ENCODE results near the gene GPR3.
A peak's percentile ranks its signal among the peaks of the same experiment; 100 is the strongest.
"Not testable (repeated sequence)": the region's sequence is repeated elsewhere in the genome, so short reads cannot be mapped to it uniquely, and the experiment has no call there.

Gene GPR3

DNA sequence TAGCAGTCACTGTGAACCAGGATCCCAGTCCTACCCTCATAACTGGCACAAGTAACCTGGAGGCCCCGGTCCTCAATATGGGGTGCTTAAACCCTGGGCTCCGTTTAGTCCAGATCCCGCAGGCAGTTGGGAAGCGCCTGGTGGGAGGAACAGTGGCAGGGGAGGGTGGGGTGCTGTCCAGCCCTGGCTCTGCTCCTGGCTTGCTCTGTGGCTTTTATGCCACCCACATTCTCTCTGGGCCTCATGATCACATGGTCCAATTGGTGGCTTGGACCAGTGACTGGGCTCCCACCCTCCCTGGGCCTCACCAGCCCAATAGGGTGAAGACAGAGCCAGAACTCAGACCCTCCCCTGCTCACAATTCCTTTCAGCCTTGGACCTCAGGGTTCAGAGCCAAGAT lies 12.2 kb upstream of the GPR3 start:
- DNase-seq = no peak

DNA sequence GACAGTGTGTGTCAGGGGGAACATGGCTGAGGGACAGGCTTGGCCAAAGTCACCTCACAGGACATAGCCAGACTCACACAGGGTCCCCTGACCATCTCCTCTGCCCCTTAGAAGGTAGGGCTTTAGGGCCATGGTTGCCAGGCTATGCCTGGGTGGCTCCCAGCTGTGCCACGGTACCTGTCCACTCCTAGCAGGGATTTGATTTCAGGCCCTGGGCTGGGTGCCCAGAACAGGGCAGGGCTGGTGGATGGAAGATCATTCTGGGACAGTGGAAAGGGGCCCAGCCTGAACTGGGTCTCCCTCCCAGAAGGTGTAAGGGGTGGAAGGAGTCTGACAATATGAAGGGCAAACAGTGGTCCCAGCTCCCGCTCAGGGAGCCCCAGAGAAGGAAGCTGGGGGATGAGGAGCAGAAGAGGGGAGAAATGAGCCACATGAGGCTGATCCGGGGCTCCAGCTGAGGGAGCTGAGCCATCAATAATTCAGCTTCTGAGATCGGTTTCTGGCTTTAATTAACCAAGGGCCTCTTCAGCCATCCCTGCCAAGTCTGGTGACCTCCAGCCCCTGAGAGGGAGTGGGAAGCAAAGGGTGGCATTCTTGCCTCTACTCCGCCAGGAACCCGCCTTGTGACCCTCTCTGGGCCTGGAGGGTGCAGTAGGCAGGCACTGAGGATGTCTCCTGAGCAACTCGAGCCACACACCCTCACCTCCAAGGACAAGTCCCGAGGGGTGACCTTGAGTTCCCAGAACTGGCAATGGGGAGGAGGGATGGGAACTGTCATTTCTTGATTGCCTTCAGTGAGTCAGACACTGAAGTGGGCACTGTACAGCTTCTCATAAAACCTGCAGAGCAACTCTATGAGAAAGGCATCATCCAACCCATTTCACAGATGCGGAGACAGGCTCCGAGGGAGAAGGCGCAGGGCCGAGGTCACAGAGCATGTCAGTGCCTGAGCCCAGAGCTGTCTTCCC lies 11.4 kb upstream of the GPR3 start:
- DNase-seq = no peak

DNA sequence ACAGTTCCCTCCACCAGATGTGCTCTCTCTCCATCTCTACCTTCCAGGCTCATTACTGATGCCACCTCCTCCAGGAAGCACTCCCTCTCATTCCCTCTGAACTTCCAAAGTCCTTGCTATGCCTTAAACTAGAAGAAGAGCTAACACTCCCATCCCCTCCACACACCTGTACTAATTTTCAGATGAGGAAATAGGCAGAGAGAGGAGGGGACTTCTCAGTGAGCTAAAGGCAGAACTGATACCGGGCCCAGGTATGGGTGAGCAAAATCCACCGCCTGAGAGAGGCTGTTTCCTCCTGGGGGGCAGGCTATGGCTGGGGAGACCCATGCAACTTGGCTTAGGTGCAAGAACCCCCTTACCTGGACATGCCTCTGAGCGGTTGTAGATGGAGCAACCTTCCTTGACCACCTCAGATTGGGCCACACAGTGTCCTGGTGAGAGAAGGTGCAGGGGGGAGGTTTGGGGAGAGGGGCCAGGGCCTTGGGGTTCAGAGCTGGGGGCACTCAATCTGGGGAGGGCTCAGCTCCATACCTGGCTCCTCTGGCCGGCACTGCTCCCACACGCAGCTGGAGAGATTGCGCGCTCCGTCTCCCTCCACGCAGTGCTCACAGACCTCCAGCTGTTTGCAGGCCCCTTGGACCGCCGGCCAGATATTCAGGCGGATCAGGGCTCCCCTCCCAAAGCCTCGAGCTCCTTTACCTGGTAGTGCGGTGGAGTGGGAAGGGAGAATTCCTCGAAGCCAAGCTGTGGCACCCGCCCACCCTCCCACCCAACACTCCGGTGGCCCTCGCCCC lies 10.3 kb upstream of the GPR3 start:
- no peak for DNase-seq

DNA sequence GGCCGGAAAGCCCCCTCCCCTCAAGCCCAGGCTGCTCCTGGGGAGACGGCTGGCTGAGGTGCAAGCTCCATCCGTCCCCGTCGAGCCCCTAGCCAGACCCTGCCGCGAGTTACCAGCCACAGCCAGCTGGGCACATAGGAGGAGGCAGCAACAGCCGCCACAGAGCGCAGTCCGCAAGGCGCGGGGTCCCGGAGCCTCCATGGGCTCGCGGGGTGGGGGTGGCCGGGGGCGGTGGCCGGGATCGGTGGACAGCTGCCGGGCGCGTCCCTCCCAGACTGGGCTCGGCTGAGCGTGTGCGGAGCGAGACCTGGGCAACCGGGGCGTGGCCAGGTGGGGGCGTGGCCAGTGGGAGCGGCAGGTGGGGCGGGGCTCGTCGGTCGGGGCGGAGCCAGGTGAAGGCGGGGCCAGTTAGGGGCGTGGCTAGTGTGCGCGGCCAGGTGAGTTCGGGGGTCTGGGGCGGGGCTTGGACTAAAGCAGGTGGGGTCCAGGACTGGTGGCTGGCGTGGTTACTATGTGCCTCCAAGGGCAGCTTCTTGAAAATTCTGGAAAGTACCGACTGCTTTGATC lies 9.3 kb upstream of the GPR3 start, which contains the start of gene CD164L2:
Gene CD164L2 (minus strand): TSS at position 295 of the 567 bp plus-strand sequence. CDS start 94 bp downstream, at position 201.
- no peak for DNase-seq

DNA sequence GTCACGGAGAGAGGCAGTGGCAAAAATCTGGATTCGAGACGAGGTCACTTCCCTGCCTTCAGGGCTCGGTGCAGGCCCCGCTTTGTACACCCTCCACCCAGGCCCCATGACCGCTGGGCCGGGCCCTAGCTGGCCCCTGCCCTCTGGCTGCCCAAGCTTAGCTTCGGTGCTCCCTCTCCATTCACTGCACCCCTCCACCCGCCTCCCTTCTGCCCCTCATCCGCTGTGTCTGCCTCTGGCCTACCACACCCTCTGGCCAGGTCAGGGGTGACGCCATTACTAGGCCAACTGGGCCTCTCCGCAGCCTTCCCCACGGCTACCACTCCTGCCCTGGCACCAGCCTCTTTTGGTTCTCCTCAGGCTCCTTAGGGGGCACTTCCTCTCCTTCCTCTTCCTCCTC lies 8.8 kb upstream of the GPR3 start:
- no peak for DNase-seq

DNA sequence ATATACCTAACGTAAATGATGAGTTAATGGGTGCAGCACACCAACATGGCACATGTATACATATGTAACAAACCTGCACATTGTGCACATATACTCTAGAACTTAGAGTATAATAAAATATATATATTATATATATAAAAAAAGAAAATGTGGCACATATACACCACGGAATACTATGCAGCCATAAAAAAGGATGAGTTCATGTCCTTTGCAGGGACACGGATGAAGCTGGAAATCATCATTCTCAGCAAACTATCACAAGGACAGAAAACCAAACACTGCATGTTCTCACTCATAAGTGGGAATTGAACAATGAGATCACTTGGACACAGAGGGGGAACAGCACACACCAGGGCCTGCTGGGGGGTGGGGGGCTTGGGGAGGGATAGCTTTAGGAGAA lies 7.6 kb upstream of the GPR3 start:
- DNase-seq = not testable (repeated sequence)

DNA sequence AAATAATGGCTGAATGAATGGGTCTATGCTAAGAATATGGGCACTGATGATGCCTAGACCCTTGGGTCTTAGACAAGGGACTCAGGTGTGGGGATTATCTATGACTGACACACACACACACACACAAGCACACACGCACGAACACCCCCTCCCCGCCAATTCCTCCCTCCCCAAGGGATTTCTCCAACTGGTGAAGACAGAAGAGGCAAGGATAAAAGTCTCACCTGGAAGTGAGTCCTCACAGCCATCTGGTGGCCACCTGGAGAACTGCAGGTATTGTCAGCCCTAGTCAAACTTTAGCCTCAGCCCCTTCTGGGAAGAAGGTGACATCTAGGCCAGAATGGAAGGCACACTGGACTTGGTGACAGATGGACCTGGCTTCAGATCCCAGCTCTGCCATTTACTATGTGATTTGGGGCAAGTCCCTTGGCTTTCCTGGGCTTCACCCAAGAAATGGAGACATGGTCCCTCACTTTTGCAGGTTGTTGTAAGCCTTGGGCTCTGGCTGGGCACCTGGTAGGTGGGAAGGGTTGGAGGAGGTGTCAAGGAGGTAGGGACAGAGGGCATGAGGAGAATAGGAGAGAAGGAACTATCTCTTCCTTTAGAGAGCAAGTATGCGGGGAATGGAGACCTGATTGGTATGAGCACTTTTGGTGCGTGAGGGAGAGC lies 4.0 kb upstream of the GPR3 start:
- peak; percentile 23 for DNase-seq

DNA sequence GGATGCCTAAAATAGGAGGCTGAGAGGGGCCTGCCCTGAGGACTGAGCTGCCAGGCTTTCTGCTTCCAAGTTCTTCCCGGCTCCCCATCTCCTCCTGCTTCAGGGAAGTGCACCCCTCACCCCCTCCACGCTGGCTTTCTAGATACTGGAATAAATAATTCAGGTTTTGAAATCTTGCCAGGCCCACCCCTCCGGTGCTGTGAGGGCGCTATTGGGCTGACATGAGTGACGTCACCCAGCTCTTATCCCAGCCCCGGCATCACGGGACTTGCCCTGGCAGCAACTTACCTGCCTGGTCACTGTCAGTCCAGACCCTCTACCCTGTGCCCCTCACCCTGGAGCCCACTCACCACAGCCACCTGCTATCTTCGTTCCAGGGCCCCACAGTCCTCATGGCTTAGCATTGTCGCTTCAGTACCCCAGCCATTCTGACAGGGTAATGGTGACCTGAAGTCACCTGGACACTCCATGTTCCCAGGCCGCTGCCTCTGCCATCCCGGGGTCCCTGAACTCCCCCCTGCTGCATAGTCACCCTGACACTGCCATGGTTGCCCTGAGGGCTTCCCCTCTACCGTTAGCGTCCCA lies 819 bp upstream of the GPR3 start:
- no peak for DNase-seq

DNA sequence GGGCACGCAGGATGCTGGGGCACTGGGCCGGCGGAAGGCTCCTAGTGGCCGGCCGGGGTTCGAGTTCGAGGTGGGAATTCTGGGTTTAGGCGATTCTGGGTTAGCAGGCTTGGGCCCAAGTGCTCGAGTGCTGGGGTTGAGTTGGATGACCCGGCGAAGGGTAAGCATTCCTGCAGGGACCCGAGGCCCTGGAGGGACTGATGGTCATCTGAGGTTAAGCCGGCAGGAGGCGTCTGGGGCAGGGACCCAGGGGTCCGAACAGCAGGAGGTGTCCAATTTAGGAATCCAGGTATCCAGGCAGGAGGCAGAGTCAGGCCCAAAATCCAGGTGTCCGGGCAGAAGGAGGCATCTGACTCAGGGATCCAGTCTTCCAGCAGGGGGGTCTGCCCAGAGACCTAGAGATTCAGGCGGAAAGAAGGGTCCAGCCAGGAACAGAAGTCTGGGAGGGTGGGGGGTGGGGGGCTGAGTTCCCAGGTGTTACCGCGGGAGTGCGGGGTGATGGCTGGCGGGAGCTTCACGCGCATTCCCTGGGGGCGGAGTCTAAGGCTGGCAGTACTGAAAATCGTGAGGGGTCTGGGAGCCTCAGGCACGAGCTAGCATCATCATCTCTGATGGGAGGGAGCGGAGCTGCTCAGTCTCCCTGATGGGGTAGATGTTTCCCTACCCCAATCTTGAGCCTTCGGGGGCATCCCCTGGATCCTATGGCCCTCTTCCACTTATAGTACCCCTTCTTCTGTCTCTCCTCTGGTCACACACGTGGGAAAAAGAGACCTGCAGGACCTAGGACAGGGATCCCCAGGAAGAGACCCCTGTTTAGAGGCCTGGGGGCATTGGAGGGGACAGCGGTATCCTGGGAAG lies 585 bp downstream of the GPR3 start:
- DNase-seq = no peak

DNA sequence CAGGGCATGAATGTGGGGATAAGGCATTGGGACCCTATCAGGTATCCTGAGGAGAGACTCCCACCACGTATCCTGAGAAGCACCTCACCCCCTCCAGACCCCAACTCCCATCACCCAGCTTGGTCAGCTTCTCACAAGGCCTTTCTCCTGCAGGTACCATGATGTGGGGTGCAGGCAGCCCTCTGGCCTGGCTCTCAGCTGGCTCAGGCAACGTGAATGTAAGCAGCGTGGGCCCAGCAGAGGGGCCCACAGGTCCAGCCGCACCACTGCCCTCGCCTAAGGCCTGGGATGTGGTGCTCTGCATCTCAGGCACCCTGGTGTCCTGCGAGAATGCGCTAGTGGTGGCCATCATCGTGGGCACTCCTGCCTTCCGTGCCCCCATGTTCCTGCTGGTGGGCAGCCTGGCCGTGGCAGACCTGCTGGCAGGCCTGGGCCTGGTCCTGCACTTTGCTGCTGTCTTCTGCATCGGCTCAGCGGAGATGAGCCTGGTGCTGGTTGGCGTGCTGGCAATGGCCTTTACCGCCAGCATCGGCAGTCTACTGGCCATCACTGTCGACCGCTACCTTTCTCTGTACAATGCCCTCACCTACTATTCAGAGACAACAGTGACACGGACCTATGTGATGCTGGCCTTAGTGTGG lies 1.3 kb downstream of the GPR3 start:
- no peak for DNase-seq

DNA sequence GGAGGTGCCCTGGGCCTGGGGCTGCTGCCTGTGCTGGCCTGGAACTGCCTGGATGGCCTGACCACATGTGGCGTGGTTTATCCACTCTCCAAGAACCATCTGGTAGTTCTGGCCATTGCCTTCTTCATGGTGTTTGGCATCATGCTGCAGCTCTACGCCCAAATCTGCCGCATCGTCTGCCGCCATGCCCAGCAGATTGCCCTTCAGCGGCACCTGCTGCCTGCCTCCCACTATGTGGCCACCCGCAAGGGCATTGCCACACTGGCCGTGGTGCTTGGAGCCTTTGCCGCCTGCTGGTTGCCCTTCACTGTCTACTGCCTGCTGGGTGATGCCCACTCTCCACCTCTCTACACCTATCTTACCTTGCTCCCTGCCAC lies 1.8 kb downstream of the GPR3 start:
- DNase-seq = no peak

DNA sequence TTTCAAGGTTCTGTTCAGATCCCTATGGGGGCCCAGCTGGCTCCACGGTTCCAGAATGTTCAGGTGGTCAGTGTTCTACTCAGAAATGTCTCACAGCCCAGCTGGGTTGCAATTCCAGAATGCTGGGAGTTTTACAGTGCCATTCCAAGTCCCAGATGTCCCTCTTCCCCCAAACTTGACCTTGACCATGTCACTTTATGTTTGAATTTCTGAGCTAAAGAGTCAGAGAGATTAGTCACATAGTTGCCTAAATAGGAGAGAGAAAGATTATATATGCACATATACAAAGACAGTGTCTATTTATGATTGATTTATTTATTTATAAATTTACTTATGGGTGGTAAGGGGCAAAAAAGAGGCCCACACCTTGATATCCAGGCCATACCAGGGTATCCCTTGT lies 2.5 kb downstream of the GPR3 start:
- no peak for DNase-seq

DNA sequence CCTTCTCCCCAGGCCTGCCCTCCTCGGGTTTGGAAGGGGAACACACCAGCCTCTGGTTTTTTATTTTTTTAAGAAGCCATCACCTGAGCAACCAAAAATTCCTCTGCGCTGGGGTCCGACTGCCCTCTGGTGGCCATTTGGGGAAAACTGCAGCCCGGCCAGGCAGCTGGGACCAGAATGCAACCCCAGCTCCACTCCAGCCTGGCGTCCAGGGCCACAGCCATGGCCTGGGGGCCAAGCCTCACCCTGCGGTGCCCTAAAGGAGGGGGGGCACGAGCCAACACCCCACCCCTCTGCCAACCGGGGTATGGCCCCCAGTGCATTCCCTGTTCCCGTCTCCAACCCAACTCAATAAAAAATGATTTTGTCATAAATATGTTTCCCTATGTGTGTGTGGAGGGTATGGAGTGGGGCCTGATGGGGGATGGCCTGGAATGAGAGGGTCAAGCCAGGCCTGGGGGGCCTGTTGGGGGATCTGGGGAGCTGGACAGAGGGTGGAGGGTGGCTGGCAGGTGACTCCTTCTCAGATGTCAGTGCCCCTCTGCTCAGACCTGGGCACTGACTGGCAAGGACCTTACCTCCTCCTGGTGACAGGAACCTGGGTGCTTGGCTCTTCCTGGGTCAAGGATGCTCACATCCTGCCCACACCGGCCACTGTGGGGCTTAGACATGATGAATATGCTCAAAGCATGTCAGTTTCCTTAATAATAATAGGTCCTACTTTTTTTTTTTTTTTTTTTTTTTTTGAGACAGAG lies 3.2 kb downstream of the GPR3 start:
- DNase-seq = peak; percentile 37

DNA sequence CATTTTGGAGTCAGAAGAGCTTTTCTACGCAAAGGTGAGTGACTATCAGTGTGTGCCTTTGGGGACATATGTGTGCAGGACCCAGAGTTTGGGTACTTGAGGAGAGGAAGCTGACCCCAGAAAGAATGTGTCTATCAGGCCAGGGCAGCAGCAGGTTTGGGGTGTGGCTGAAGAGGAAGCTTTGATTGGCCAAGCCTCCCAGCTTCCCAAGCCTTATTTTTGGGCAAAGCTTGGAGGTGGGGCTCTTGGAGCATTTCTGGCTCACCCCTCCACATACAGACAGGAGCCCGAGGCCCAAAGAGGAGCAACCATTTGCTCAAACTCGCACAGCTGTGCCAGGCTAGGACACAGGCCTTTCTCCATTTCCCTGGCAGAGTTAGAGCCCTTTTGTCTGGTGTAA lies 4.7 kb downstream of the GPR3 start:
- no peak for DNase-seq

DNA sequence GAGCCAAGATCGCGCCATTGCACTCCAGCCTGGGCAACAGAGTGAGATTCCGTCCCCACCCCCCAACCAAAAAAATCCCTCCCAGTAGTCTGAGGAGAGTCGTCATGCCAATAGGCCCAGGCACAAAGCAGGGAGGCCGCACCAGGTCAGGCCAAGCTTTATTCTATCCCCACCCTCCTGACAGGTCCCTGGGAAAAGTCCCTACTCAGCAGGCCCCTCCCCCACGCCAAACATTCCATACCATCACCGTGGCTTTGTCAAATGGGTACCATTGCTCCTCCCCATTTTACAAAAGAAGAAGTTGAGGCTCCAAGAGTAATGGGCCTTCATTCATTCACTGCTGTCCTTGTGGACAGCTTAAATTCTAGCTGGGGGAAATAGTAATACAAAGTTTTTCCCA lies 5.3 kb downstream of the GPR3 start:
- no peak for DNase-seq

DNA sequence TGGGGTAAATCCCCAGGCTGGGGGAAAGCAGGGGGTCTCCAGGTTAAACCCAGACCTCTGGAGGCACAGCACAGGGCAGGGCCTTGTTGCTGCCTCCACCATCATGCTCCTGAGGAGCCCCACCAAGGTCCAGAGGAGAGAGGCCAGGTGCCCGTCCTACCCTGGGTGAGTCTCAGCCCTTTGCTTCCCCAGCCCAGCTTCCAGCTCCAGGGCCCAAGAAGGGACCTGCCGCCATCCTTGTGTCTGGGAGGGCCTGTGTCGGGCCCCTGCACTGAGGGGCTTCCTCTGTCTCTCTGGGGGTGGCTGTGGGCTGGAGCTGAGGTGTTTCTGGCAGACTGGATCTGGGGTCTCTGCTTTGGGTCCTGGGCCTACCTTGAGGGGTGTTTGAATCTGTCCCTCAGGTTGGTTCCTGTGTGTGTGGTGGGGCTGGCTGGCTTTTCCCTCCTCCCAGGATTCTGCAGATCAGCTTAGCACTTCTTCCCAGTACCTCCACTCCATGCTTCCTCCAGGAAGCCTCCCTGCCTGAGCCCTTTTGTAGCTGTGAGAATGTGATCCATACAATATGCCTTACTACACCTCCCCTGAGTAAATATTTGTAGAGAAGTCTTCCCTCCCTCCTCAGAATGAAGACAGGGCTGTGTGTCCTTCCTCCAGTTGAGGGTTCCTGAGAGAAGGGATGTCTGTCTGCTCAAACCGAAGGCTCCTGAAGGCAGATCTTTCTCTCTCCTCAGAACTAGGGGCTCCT lies 6.2 kb downstream of the GPR3 start:
- DNase-seq = no peak

DNA sequence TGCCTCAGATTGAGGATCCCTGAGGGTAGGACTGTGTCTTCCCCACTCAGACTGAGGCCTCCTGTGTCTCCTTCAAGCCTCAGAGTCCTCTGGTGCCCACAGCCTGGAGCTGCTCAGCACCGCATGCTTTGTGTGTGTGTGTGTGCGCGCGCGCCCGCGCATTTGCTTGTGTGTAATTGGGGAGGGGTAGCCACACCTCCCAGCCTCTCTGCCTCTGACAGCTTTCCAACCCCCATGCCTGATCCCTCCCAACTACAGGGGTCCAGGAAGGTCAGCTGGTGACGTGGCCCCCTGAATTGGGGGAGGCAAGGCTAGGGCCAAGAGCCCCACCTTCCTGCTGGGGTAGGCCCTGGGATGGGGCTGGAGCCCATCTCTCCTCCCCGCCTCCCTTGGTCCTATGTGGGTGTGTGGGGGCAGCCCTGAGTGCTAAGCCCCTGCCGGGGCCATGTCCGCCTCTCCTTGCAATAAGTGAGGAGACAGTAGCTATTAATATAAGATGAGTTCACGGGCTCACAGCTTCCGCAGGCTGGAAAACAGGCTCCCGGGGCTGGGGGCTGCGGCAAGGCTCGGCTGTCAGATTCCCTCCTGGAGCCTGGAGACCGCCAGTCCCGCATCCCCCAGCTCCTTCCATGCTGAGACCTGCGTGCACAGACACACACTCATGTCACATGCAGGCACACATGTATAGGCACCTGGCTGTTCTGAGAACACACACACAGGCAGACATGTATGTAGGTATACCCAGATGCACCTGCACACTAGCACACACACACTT lies 7.0 kb downstream of the GPR3 start:
- DNase-seq = no peak

DNA sequence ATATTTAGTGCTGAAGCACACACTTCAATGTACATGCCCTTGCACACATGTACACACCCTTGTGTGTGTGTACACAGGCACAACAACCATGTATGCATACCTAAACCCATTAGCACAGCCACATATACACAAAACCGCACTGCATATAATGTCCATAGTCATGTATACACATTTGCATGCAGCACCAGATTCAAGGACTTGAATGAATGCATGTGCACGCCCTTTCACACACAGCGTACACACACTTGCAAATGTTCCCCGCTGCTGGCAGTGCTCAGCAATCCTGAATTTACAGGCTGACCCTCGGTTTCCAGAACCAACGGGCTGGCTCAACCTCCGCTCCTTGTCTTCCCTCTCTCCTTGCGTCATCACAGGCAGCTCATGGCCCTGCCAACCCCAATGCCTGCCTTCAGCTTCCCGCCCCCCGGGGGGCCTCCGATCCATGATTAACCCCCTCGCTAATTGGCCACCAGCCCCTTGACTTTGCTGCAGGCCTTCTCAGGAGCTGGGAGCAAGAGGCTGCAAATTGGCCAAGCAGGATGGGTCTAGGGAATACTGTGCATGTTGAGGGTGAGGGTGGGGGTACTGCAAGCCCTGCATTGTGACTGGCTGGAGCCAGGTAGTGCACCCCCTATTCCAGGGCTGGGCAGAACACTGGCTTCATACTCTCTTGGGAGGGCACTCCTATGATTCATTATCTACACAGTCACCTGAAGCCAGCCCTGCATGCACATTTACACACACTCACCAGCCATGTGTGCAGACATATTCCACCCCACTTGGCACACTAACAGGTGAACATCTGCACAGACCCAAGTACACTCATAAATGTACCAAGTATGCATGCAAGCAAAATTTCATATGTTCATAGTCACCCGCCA lies 7.9 kb downstream of the GPR3 start:
- DNase-seq = no peak

All from NCI-H748 treated with DMSO at 0.1 percent for 48 hours (cell line).